K562 (cell line): Measurements from ENCODE around the gene UNC45A. TPM values are rescaled to one million over a fixed set of nuclear protein-coding genes. Genes with fewer than 3 reads are reported as not detected.

ENCODE experiments used
- ATAC-seq: fragments of 200-7000 bp; cut with Tn5 transposase; 3 replicates; pipeline ENCODE4 v1.9.1; 2020; ENCODE audit warnings: moderate library complexity
- BruUV-seq: library from RNA; stranded (reverse); fragments of 400-500 nt; replicated peaks from 2 replicates; lab custom pipeline; 2021; lab: Mats Ljungman, UMichigan
- CTCF ChIA-PET: fragments of 300-600 bp; formaldehyde crosslinking; extraction: SDS; loops from one replicate; lab custom pipeline; 2021; ENCODE audit warnings: low intra/inter-chr PET ratio; lab: Yijun Ruan, JAX
- POLR2A ChIA-PET: fragments of 300-600, 350-650 bp; sonication (Branson Sonifier 250); formaldehyde crosslinking; extraction: SDS; loops from one replicate; lab custom pipeline; 2021; ENCODE audit warnings: antibody characterized with exemption, inconsistent platforms; lab: Yijun Ruan, JAX
- DNase-seq, 4 experiments: peaks; one replicate each; pipeline versions ENCODE4 v3.0.0 to v3.0.0-alpha.2; 2011 to 2018; ENCODE audit warnings: low spot score in 3 of 4, mixed read lengths in 3 of 4; ENCODE audit errors: extremely low read depth in 1 of 4
- FAIRE-seq: peaks from 2 replicates; lab custom pipeline; 2011; peaks lifted over from hg19 to GRCh38; lab: Jason Lieb, UNC
- H2AFZ ChIP-seq: 2 replicates; pipeline ENCODE4 v1.6.0; 2011; ENCODE audit warnings: low read depth, low read length, control low read depth, inconsistent platforms
- H3K27ac ChIP-seq: fragments of 200-600 bp; 3 replicates; pipeline ENCODE4 v1.8.0; 2011; ENCODE audit warnings: low read depth, mild to moderate bottlenecking, control low read depth, inconsistent platforms, low read length, moderate library complexity, mixed read lengths; ENCODE audit errors: extremely low read depth
- H3K27me3 ChIP-seq, 2 experiments: fragments of 300-600 bp in 1 of 2; 2 replicates in 1 of 2; 3 replicates in 1 of 2; pipeline versions ENCODE4 v1.6.0 to v1.8.0; 2011; ENCODE audit warnings: inconsistent platforms in 2 of 2, low read length in 2 of 2, mild to moderate bottlenecking in 1 of 2, mixed read lengths in 1 of 2, moderate library complexity in 1 of 2; ENCODE audit not compliant: control insufficient read depth in 2 of 2, insufficient read depth in 2 of 2
- H3K36me3 ChIP-seq: fragments of 300-600 bp; 3 replicates; pipeline ENCODE4 v1.8.0; 2011; ENCODE audit warnings: mild to moderate bottlenecking, low read length, inconsistent platforms; ENCODE audit not compliant: control insufficient read depth, insufficient read depth
- H3K4me1 ChIP-seq, 2 experiments: fragments of 200-600 bp in 1 of 2; replicated peaks in 1 of 2; 2 replicates in 1 of 2; 3 replicates in 1 of 2; pipeline versions ENCODE4 v1.5.1 to v1.8.0; 2011; ENCODE audit warnings: inconsistent platforms in 2 of 2, low read length in 2 of 2, mild to moderate bottlenecking in 1 of 2, mixed read lengths in 1 of 2, moderate library complexity in 1 of 2; ENCODE audit not compliant: control insufficient read depth in 2 of 2, insufficient read depth in 2 of 2
- H3K4me2 ChIP-seq: 2 replicates; pipeline ENCODE4 v1.6.1; 2011; ENCODE audit warnings: low read length, control low read depth, inconsistent platforms, mixed read lengths; ENCODE audit not compliant: insufficient read depth
- H3K4me3 ChIP-seq: fragments of 200-600 bp; sonication (generic), shearing (Covaris generic); 2 replicates; pipeline ENCODE4 v1.5.1; 2016; ENCODE audit warnings: control low read depth, inconsistent platforms
- H3K79me2 ChIP-seq: fragments of 200-600 bp; 3 replicates; pipeline ENCODE4 v1.8.0; 2011; ENCODE audit warnings: low read length, inconsistent platforms; ENCODE audit not compliant: control insufficient read depth, insufficient read depth
- H3K9ac ChIP-seq, 2 experiments: 2 replicates each; pipeline versions ENCODE4 v1.6.0 to v1.6.1; 2011; ENCODE audit warnings: low read depth in 2 of 2, low read length in 2 of 2, control low read depth in 1 of 2, inconsistent platforms in 1 of 2, mild to moderate bottlenecking in 1 of 2, mixed read lengths in 1 of 2; ENCODE audit not compliant: insufficient read depth in 1 of 2
- H3K9me1 ChIP-seq: one replicate; pipeline ENCODE4 v1.6.0; 2011; ENCODE audit warnings: inconsistent platforms, mild to moderate bottlenecking, low read length, moderate library complexity; ENCODE audit not compliant: control insufficient read depth, insufficient read depth
- H3K9me3 ChIP-seq: replicated peaks from 2 replicates; pipeline ENCODE4 v1.5.1; 2011; ENCODE audit warnings: low read depth, low read length, inconsistent platforms; ENCODE audit not compliant: control insufficient read depth, insufficient read depth
- H4K20me1 ChIP-seq: replicated peaks from 2 replicates; pipeline ENCODE4 v1.6.1; 2011; ENCODE audit warnings: low read length, inconsistent platforms, mixed read lengths; ENCODE audit not compliant: control insufficient read depth, insufficient read depth
- ARHGAP35 ChIP-seq: fragments of 450-650 bp; IDR thresholded peaks from 2 replicates; pipeline ENCODE4 v1.6.1; 2018; ENCODE audit not compliant: partially characterized antibody
- MEF2A ChIP-seq: IDR thresholded peaks from 2 replicates; pipeline ENCODE4 v1.6.1; 2011; ENCODE audit warnings: low read depth, mild to moderate bottlenecking, low read length, moderate library complexity; ENCODE audit not compliant: control insufficient read depth
- POLR2G ChIP-seq: fragments of 200-400 bp; formaldehyde crosslinking; IDR thresholded peaks from 2 replicates; pipeline ENCODE4 v1.6.1; 2017; ENCODE audit warnings: low read depth, mild to moderate bottlenecking, antibody characterized with exemption, low read length, moderate library complexity
- RAD21 ChIP-seq, 2 experiments: fragments of 250-450 bp in 1 of 2; fragments of 450-650 bp in 1 of 2; sonication (Bioruptor Pico) in 1 of 2; formaldehyde crosslinking in 1 of 2; IDR thresholded peaks in 1 of 2; conservative IDR thresholded peaks in 1 of 2; 2 replicates each; pipeline versions ENCODE4 v1.4.0 to v1.8.0; 2020 to 2022; ENCODE audit warnings: mild to moderate bottlenecking in 2 of 2, moderate library complexity in 1 of 2
- RBFOX2 ChIP-seq: fragments of 200-400 bp; formaldehyde crosslinking; IDR thresholded peaks from 2 replicates; pipeline ENCODE4 v1.6.1; 2017; ENCODE audit warnings: low read depth, mild to moderate bottlenecking, low read length, moderate library complexity
- ZNF347 ChIP-seq: fragments of 450-650 bp; formaldehyde crosslinking; IDR thresholded peaks from 2 replicates; pipeline ENCODE4 v1.4.0; 2020; ENCODE audit warnings: low read depth, mild to moderate bottlenecking, moderate library complexity
- ZNF384 ChIP-seq: IDR thresholded peaks from 2 replicates; pipeline ENCODE4 v1.6.1; 2012; ENCODE audit warnings: low read depth, low read length, improper control_type of control experiment
- ZNF77 ChIP-seq: fragments of 250-450 bp; sonication (Bioruptor Pico); IDR thresholded peaks from 2 replicates; pipeline ENCODE4 v1.5.0; 2020
- WGBS: fragments of 100-300 bp; shearing (Covaris generic); methylation state at CpG from one replicate; pipeline ENCODE4 v1.1.6; 2016; ENCODE audit warnings: low coverage, mixed read lengths; ENCODE audit not compliant: insufficient coverage; ENCODE audit errors: missing lambda C conversion rate; 5-methylcytosine and 5-hydroxymethylcytosine counted together
- in situ Hi-C: fragments of 300-500 bp; cut with MboI; formaldehyde crosslinking; loops from 4 replicates; pipeline ENCODE4 v1.15.0; 2018; ENCODE audit warnings: inconsistent platforms, mixed read lengths
- intact Hi-C: fragments of 100-400 bp; cut with micrococcal nuclease; formaldehyde crosslinking; loops from 2 replicates; pipeline ENCODE4 v1.14.2; 2022
- polyA plus RNA-seq, 8 experiments: library from polyadenylated mRNA; depleted of rRNA in 4 of 8; stranded (reverse) in 5 of 8; unstranded in 3 of 8; fragments of >200 nt; fragmentation: Nextera tagmentation in 2 of 8; fragmentation: Illumina TruSeq in 1 of 8; extraction: Ambion mirVana in 2 of 8; extraction: Trizol in 1 of 8; gene quantifications; 2 replicates each; pipeline versions ENCODE4 v1.2.1 to v1.2.3, GENCODE V29; 2011 to 2014; ENCODE audit warnings: inconsistent platforms in 1 of 8, missing spikeins in 1 of 8
- total RNA-seq, 7 experiments: library from RNA; depleted of rRNA in 6 of 7; stranded (reverse); fragments of >200 nt in 6 of 7; fragmentation: Illumina TruSeq in 2 of 7; extraction: Trizol in 2 of 7; gene quantifications; 2 replicates each; pipeline versions ENCODE4 v1.2.1 to v1.2.3, GENCODE V29; 2011 to 2021; ENCODE audit warnings: low replicate concordance in 1 of 7
- TF ChIP-seq, protein P1 (sequence below): fragments of 450-650 bp; IDR thresholded peaks from 2 replicates; pipeline ENCODE4 v1.6.1; 2016; ENCODE audit warnings: missing biosample characterization, missing genetic modification characterization
- TF ChIP-seq, protein P2 (sequence below): fragments of 450-650 bp; conservative IDR thresholded peaks from 2 replicates; pipeline ENCODE4 v1.6.1; 2016; ENCODE audit warnings: missing genetic modification characterization, low read depth, mild to moderate bottlenecking, control low read depth, missing compliant biosample characterization
- TF ChIP-seq, protein P3 (sequence below): sonication (generic); formaldehyde crosslinking; IDR thresholded peaks from 2 replicates; pipeline ENCODE4 v1.8.1; 2023; ENCODE audit warnings: mild to moderate bottlenecking, missing genetic modification reagents
- TF ChIP-seq, protein P4 (sequence below), 2 experiments: fragments of 450-650 bp; conservative IDR thresholded peaks; 2 replicates each; pipeline ENCODE4 v1.6.1; 2017; ENCODE audit warnings: mild to moderate bottlenecking in 2 of 2, moderate library complexity in 2 of 2

UNC45A gene
- total and polyA plus RNA-seq, 9 of the 15 experiments (the other 6 are each of a cell fraction or from before 2014, with no cell fraction given), result 22.4 to 79.3 (median 43.7) TPM

DNA sequence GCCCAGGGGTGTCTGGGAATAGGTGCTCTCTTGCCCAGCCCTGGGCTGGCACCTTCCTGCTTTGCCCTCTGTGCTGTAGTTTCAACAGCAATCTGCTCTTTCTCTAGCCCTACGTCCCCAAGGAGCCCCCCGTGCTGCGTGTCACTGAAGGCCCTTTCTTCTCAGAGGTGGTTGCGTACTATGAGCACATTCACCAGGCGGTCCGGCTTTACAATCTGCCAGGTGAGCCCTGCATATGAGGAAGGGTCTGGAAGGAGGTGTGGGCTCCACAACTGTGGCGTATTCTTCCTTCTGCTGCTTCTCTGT, 22.4 kb upstream of the UNC45A start (continued):
- TF ChIP-seq, protein P1, sequence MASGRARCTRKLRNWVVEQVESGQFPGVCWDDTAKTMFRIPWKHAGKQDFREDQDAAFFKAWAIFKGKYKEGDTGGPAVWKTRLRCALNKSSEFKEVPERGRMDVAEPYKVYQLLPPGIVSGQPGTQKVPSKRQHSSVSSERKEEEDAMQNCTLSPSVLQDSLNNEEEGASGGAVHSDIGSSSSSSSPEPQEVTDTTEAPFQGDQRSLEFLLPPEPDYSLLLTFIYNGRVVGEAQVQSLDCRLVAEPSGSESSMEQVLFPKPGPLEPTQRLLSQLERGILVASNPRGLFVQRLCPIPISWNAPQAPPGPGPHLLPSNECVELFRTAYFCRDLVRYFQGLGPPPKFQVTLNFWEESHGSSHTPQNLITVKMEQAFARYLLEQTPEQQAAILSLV (tag), result no peak
- TF ChIP-seq, all 486 proteins: peak for 0

DNA sequence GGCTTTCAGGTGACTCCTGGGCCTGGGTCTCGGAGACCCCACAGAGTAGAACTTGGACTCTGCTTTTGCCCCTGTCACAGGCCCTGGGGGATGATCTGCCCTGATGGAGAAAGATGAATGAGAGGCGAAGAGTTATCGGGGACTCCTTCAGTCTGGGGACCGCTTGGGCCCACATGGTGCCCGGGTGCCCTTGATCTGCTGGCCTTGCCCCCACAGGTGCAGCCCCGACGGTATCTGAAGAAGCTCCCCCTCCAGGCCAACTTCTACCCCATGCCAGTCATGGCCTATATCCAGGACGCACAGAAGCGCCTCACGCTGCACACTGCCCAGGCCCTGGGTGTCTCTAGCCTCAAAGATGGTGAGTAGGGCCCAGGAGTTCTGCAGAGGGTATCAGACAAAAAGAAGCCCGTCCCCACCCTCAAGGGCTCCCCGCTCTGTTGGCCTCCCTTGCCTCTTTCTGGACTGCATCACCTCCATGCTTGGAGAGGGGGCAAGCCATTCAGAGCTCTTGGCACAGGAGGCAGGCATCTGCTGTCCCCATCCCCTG, 21.6 kb upstream of the UNC45A start:
- intact Hi-C loops (no loop called here), in situ Hi-C loops (no loop called here)
- Histone ChIP-seq H3K4me3 (no peak overlapping the region), H3K9ac (no peak overlapping the region), H3K9me3 (no peaks in the 10 kb centered on the region), H3K27me3 (no peaks in the 10 kb centered on the region), H4K20me1 (no peaks in the 10 kb centered on the region), H3K9me1 (no peaks in the 10 kb centered on the region), H3K4me1 (peaks cover 17 to 43% of the 10 kb centered on the region in 2 experiments), H3K79me2 (peaks cover 6% of the 10 kb centered on the region; the same call in 2 of the 3 replicates), H2AFZ (no peak overlapping the region), H3K27ac (no peak overlapping the region), H3K4me2 (no peak overlapping the region), H3K36me3 (peaks cover 98% of the 10 kb centered on the region)
- BruUV-seq, result no TSS peak
- FAIRE-seq, result no peak
- TF ChIP-seq, protein P2, sequence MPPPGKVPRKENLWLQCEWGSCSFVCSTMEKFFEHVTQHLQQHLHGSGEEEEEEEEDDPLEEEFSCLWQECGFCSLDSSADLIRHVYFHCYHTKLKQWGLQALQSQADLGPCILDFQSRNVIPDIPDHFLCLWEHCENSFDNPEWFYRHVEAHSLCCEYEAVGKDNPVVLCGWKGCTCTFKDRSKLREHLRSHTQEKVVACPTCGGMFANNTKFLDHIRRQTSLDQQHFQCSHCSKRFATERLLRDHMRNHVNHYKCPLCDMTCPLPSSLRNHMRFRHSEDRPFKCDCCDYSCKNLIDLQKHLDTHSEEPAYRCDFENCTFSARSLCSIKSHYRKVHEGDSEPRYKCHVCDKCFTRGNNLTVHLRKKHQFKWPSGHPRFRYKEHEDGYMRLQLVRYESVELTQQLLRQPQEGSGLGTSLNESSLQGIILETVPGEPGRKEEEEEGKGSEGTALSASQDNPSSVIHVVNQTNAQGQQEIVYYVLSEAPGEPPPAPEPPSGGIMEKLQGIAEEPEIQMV (tag), result no peak
- no peak for TF ChIP-seq ZNF384
- no peak for TF ChIP-seq ARHGAP35
- no peak for TF ChIP-seq ZNF347 (CRISPR knock-in tag)
- TF ChIP-seq, protein P3, sequence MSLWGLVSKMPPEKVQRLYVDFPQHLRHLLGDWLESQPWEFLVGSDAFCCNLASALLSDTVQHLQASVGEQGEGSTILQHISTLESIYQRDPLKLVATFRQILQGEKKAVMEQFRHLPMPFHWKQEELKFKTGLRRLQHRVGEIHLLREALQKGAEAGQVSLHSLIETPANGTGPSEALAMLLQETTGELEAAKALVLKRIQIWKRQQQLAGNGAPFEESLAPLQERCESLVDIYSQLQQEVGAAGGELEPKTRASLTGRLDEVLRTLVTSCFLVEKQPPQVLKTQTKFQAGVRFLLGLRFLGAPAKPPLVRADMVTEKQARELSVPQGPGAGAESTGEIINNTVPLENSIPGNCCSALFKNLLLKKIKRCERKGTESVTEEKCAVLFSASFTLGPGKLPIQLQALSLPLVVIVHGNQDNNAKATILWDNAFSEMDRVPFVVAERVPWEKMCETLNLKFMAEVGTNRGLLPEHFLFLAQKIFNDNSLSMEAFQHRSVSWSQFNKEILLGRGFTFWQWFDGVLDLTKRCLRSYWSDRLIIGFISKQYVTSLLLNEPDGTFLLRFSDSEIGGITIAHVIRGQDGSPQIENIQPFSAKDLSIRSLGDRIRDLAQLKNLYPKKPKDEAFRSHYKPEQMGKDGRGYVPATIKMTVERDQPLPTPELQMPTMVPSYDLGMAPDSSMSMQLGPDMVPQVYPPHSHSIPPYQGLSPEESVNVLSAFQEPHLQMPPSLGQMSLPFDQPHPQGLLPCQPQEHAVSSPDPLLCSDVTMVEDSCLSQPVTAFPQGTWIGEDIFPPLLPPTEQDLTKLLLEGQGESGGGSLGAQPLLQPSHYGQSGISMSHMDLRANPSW (CRISPR knock-in tag), result no peak
- no peak for TF ChIP-seq RAD21 (CRISPR knock-in tag; conservative IDR thresholded peaks at IDR 0.05 in 1 of 2, IDR thresholded peaks at IDR 0.05 in 1 of 2)
- TF ChIP-seq, protein P4, sequence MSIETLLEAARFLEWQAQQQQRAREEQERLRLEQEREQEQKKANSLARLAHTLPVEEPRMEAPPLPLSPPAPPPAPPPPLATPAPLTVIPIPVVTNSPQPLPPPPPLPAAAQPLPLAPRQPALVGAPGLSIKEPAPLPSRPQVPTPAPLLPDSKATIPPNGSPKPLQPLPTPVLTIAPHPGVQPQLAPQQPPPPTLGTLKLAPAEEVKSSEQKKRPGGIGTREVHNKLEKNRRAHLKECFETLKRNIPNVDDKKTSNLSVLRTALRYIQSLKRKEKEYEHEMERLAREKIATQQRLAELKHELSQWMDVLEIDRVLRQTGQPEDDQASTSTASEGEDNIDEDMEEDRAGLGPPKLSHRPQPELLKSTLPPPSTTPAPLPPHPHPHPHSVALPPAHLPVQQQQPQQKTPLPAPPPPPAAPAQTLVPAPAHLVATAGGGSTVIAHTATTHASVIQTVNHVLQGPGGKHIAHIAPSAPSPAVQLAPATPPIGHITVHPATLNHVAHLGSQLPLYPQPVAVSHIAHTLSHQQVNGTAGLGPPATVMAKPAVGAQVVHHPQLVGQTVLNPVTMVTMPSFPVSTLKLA (conservative IDR thresholded peaks at IDR 0.05), result no peak
- TF ChIP-seq RBFOX2, result peak; percentile 54; the same call in 1 of the 2 replicates
- no peak for TF ChIP-seq MEF2A
- TF ChIP-seq POLR2G, result 0 out of 2 replicates have a peak, but pooled peaks have one; percentile 33
- TF ChIP-seq ZNF77 (CRISPR knock-in tag), result no peak
- WGBS, result 93% methylated on average over 12 of the region's 12 CpGs
- ChIA-PET CTCF (no interaction called here), POLR2A (interaction anchor here (0.6 to 4.7 kb wide), 7 partner anchors 9 to 1671 kb away, joined by 3 to 54 read pairs (median 6); partner anchors contain the start of genes HDDC3, MAN2A2 and UNC45A)
- DNase-seq, result no peak
- no peak for ATAC-seq
